Inferior parietal cortex (tissue), 1 donor: ENCODE measurements around the gene GPR153.

Experiments
- DNase-seq: peaks from one replicate; pipeline ENCODE4 v3.0.0-alpha.2; 2016; ENCODE audit errors: extremely low spot score

Gene GPR153

DNA sequence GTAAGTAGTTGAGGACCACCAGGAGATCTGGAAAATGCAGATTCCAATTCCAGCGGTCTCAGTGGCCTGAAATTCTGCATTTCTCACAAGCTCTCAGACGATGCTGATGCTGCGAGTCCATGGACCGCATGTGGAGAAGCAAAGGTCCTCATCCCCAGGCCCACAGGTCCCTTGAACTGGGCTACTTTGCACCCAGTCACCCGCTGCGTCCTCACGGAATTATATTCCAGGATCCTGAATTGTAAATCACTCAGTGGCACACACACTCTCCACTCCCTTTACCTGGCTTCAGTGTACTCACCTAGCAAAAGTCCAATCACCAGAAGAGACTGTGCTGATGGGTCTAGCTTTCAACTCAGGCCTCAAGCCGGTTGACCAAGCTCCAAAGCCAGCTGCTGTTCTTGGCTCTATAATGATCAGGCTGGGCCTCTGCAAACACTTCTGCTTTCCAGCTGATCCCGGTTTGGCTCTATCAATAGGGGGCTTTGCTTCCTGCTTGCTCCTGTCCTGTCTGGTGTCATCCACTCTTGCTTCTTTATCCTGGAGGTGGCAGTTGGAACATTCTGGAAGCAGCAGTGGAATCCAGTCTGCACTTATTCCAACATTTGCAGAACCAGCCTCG lies 60.6 kb downstream of the GPR153 start:
- DNase-seq = no peak

DNA sequence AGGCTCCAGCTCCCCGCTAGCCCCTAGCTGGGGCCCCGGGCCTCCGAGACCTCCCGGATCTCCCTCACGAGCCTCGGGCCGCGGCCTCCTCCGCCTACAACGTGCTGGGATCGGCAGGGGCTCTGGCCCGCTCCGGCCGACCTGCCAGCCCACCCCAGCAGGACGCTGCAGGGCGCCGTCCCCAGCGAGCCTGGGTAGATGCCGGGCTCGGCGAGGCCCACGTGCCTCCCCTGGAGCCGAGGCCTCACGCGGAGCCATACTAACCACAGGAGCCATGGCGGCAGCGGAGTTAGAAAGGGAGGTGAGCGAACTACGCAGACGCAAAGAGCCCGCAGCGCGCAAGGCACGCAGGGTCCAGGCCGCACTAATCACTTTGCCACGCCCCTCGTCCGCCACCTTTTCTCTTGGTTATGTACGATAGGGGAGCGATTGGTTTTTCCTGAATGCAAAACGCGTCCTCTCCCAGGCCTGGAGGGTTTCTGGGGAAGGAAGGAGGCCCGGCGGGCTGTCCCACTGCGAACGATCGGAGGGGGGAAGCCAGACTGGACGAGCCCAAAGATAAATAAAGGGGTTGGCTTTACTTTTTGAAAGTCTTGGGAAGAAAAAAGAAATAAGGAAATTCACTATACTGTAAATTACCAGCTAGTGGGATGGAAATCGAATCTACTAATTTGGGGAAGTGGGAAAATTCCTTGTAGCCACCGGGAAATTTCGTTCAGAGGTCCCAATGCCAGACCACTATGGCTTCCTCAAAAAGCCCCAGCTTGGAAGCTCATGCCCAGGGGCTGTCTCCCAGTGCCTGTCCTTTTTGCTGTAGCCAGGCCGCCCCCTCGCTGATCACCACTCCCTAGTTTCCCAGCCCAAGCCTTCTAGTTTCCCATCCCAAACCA lies 61.4 kb downstream of the GPR153 start, which contains the start of gene RPL22:
RPL22 (minus strand) TSS at position 298 of the 890 bp plus-strand sequence; CDS start at position 276, 22 bp downstream.
- DNase-seq = peak; percentile 99

DNA sequence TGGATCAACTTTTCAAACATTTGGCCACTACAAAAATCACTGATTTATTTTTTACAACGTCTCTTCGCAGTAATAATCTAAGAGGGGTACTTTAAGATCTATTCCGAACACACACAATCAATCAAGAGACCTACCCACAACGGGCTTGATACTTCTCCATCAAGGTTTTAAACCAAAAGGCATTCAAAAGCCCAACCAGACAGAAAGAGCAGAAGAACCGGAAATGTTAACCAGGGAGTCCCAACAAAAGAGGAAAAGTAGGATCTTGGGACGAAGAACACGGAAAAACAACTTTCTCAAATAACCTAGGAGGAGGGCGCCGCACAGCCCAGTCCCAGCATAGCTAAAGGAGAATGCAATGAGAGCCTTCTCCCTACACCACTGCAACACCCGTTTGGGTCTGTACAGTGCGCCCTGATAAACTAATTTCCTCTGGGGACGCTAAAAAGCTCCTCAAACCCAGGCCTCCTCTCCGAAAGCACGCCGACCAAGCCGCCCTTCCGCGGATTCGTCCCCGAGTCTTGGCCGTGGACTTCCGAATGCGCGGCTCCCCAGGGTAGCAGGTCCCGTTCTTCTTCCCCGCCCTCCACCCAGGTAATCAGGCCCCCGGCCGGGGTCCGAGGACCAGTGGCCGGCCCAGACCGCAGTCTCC lies 62.1 kb downstream of the GPR153 start:
- no peak for DNase-seq

DNA sequence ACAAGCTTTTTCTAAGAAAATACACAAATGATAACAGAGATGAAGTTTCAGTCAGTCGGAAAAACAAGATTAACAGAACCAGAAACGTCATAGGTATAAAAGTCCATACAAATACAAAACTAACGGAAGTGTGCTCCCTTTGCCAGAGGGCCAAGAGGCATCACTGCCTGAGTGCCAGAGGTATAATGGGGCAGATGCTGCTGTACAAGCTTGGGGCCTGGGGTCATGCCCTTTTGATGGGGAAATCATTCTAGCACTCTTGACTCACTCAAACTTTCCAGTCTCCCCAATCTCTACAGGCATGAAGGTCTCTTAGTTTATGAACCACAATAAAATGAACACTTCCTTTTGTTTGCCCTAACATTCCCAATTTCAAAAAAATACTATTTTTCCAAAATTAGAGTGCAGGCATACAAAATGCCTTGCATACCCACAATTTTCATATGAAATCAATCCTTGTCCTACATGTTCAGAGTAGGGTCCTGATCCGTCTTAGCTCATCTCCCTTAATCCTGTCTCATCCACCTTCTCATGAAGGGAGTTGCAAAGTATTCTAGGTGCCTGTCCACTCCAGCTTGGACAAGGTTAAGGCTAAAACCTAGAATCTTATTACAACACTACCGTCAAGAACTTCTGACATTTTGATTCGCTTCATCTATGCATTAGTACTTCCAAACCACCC lies 63.0 kb downstream of the GPR153 start:
- no peak for DNase-seq
